B cell (primary cell): ENCODE data around the gene TRAFD1. TPM values are rescaled to one million over a fixed set of nuclear protein-coding genes. Genes with fewer than 3 reads are reported as not detected.
A peak's percentile ranks its signal among the peaks of the same experiment; 100 is the strongest.
"Not testable (repeated sequence)": the region's sequence is repeated elsewhere in the genome, so short reads cannot be mapped to it uniquely, and the experiment has no call there.

Source experiments
- ATAC-seq: fragments of 200-7000 bp; cut with Tn5 transposase; one replicate; pipeline ENCODE4 v1.10.0; 2021; ENCODE audit warnings: low read depth, mild to moderate bottlenecking, moderate number of reproducible peaks, moderate library complexity
- CTCF ChIA-PET: fragments of 350-600 bp; sonication (Branson Sonifier 250); formaldehyde crosslinking; loops from one replicate; lab custom pipeline; 2021; ENCODE audit warnings: antibody characterized with exemption, inconsistent platforms; lab: Charles Lee
- POLR2A ChIA-PET: fragments of 350-600 bp; sonication (Branson Sonifier 250); formaldehyde crosslinking; loops from one replicate; lab custom pipeline; 2021; ENCODE audit warnings: antibody characterized with exemption; lab: Charles Lee
- DNase-seq: peaks from one replicate; pipeline ENCODE4 v3.0.0; 2013
- H2AFZ ChIP-seq: 2 replicates; pipeline ENCODE4 v1.6.1; 2012; ENCODE audit warnings: mild to moderate bottlenecking, low read depth, low read length; ENCODE audit not compliant: insufficient read depth, poor library complexity, severe bottlenecking
- H3K27ac ChIP-seq, 2 donors: 1 replicate in 1 of 2; 2 replicates in 1 of 2; pipeline ENCODE4 v1.5.1; 2012 to 2013; ENCODE audit warnings: low read length in 2 of 2, mild to moderate bottlenecking in 2 of 2, moderate library complexity in 1 of 2
- H3K27me3 ChIP-seq, 4 experiments: fragments of 200-600 bp in 1 of 4; sonication (generic) in 1 of 4; replicated peaks in 1 of 4; 1 replicate in 2 of 4; 2 replicates in 2 of 4; pipeline versions ENCODE4 v1.6.1 to v1.7.0; 2013 to 2016; ENCODE audit warnings: low read length in 3 of 4, mild to moderate bottlenecking in 2 of 4, mixed read lengths in 1 of 4, moderate library complexity in 1 of 4; ENCODE audit not compliant: insufficient read depth in 4 of 4, control insufficient read depth in 3 of 4; ENCODE audit errors: control extremely low read depth in 1 of 4
- H3K36me3 ChIP-seq, 2 experiments: replicated peaks in 1 of 2; 1 replicate in 1 of 2; 2 replicates in 1 of 2; pipeline versions ENCODE4 v1.6.1 to v1.7.1; 2013; ENCODE audit warnings: low read length in 1 of 2; ENCODE audit not compliant: insufficient read depth in 2 of 2, control insufficient read depth in 1 of 2; ENCODE audit errors: control extremely low read depth in 1 of 2, extremely low read depth in 1 of 2
- H3K4me1 ChIP-seq, 2 donors: fragments of 200-600 bp in 1 of 2; sonication (generic) in 1 of 2; 1 replicate in 1 of 2; 2 replicates in 1 of 2; pipeline versions ENCODE4 v1.5.1 to v1.6.1; 2013 to 2017; ENCODE audit warnings: low read length in 2 of 2; ENCODE audit not compliant: control insufficient read depth in 2 of 2, insufficient read depth in 2 of 2
- H3K4me2 ChIP-seq: replicated peaks from 2 replicates; pipeline ENCODE3; 2012; ENCODE audit warnings: mild to moderate bottlenecking, low read depth, low read length; ENCODE audit not compliant: poor library complexity, severe bottlenecking
- H3K4me3 ChIP-seq, 5 experiments: fragments of 200-600 bp in 1 of 5; sonication (generic) in 1 of 5; 1 replicate in 3 of 5; 2 replicates in 2 of 5; pipeline versions ENCODE4 v1.5.1 to v1.7.0; 2011 to 2016; ENCODE audit warnings: low read length in 4 of 5, mild to moderate bottlenecking in 4 of 5, low read depth in 2 of 5, control low read depth in 1 of 5, moderate library complexity in 1 of 5; ENCODE audit not compliant: insufficient read depth in 1 of 5; ENCODE audit errors: control extremely low read depth in 1 of 5, extremely low read depth in 1 of 5
- H3K79me2 ChIP-seq: fragments of 200-600 bp; sonication (generic); one replicate; pipeline ENCODE4 v1.6.0; 2016; ENCODE audit warnings: low read length; ENCODE audit not compliant: control insufficient read depth, insufficient read depth
- H3K9ac ChIP-seq: fragments of 200-600 bp; sonication (generic); 2 replicates; pipeline ENCODE4 v1.6.1; 2017; ENCODE audit warnings: mild to moderate bottlenecking, low read length, moderate library complexity
- H3K9me3 ChIP-seq, 3 donors: one replicate each; pipeline versions ENCODE4 v1.6.1 to v1.7.1; 2013; ENCODE audit warnings: low read length in 2 of 3; ENCODE audit not compliant: control insufficient read depth in 2 of 3, insufficient read depth in 1 of 3; ENCODE audit errors: control extremely low read depth in 1 of 3
- H4K20me1 ChIP-seq: 2 replicates; pipeline ENCODE4 v1.6.0; 2012; ENCODE audit warnings: mild to moderate bottlenecking, low read length; ENCODE audit not compliant: insufficient read depth, control insufficient read depth, poor library complexity, severe bottlenecking
- H3K27ac Mint-ChIP-seq: one replicate; pipeline ENCODE4 v1.8.0; 2021; ENCODE audit warnings: mixed read lengths
- H3K27me3 Mint-ChIP-seq: one replicate; pipeline ENCODE4 v1.8.0; 2021; ENCODE audit warnings: mixed read lengths
- H3K4me1 Mint-ChIP-seq: one replicate; pipeline ENCODE4 v1.8.0; 2021; ENCODE audit warnings: mixed read lengths
- H3K4me3 Mint-ChIP-seq: one replicate; pipeline ENCODE4 v1.8.0; 2021; ENCODE audit warnings: mixed read lengths
- H3K9me3 Mint-ChIP-seq: one replicate; pipeline ENCODE4 v1.8.0; 2022; ENCODE audit warnings: mixed read lengths; ENCODE audit not compliant: insufficient read depth
- EZH2 ChIP-seq: IDR thresholded peaks from 2 replicates; pipeline ENCODE4 v1.6.1; 2012; ENCODE audit warnings: borderline replicate concordance, low read depth, mild to moderate bottlenecking, moderate library complexity, low read length; ENCODE audit not compliant: insufficient read depth, poor library complexity, severe bottlenecking
- WGBS: methylation state at CpG from one replicate; pipeline ENCODE4 v1.1.5; 2013; ENCODE audit warnings: missing lambda C conversion rate; ENCODE audit not compliant: insufficient coverage; 5-methylcytosine and 5-hydroxymethylcytosine counted together
- intact Hi-C: fragments of 100-400 bp; cut with micrococcal nuclease; formaldehyde crosslinking; loops from one replicate; pipeline ENCODE4 v1.10.0; 2022
- polyA plus RNA-seq: library from polyadenylated mRNA; depleted of rRNA; stranded (reverse); fragments of >200 nt; gene quantifications from 2 replicates; pipeline ENCODE4 v1.2.3, GENCODE V29; 2012
- total RNA-seq, 2 donors: library from RNA; stranded (reverse); fragments of 120-200 nt in 1 of 2; gene quantifications; 1 replicate in 1 of 2; 2 replicates in 1 of 2; pipeline versions ENCODE4 v1.2.3 to v1.2.4, GENCODE V29; 2013 to 2022
- TF ChIP-seq, protein P1 (sequence below): fragments of 200-600 bp; IDR thresholded peaks from one replicate; pipeline ENCODE4 v1.8.0; 2022; ENCODE audit warnings: antibody characterized with exemption, mild to moderate bottlenecking

Gene TRAFD1
- total and polyA plus RNA-seq, 2 donors (not counting 1 experiment from before 2014, with no cell fraction given) = 30.9 to 37.7 TPM

DNA sequence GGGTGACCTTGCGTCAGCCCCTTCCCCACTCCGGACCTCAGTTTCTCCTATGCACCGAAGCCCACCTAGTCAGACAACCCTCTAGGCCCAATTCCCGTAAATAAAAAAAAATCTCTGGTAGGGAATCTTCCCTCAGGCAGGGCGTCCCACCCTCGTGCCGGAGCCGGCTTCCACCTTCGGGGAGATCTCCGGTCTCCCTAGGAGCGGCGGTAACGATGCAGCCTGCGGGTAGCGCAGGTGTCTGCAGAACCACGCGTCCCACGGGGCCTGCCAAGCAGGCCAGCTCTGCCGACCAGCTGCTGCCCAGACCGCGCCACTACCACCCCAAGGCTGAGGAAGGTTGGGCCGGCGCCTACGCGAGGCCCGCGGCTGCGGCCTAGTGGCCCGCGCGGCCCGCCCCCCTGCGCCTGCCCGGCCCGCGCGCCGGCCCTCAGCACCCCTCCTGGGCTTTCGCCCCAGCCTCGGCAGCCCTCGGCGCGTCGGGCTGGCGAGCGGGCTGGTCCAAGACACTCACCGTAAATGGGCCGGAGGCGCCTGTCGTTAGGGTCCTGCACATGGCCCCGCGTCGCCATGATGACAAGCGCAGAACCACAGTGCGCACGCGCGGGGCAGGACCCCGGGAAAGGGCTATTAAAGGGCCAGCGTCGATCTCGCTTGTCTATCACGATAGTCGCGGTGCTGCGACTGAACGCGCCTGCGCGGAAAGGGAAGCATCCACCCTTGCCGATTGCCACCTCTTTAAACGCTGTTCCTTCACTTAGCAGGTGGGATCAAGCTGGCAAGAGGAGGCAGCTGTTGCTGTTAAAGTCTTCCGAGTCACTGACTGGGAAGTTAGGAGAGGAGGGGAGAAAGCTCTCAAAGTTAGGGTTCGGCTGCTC, 16.9 kb upstream of the TRAFD1 start, which contains the start of gene NAA25:
Gene NAA25 (minus strand): TSS at position 582 of the 878 bp plus-strand sequence. CDS start 10 bp downstream, at position 572.
- WGBS = under 1% methylated on average over 72 of the region's 74 CpGs
- peak; percentile 91 for DNase-seq
- Histone ChIP-seq H3K27me3 (no peaks in the 10 kb centered on the region), H3K27ac (peak within 1 kb of the TSS; percentile 81 to 88), H3K36me3 (no peaks in the 10 kb centered on the region), H3K9ac (peak within 1 kb of the TSS; percentile 88), H3K4me1 (peaks cover 25 to 29% of the 10 kb centered on the region in 2 donors), H3K9me3 (no peaks in the 10 kb centered on the region), H2AFZ (peak within 1 kb of the TSS; percentile 83), H4K20me1 (peaks cover 35% of the 10 kb centered on the region), H3K4me2 (peak within 1 kb of the TSS; percentile 89), H3K79me2 (peaks cover 58% of the 10 kb centered on the region), H3K4me3 (peak within 1 kb of the TSS; percentile 84 to 100 (median 97))
- POLR2A ChIA-PET = interaction anchor here (1.3 to 3.9 kb wide), 3 partner anchors 17 to 94 kb away, joined by 6 to 35 read pairs (median 8); partner anchors contain the start of gene TRAFD1
- H3K27ac Mint-ChIP-seq = peak within 1 kb of the TSS; percentile 99
- TF ChIP-seq, protein P1, sequence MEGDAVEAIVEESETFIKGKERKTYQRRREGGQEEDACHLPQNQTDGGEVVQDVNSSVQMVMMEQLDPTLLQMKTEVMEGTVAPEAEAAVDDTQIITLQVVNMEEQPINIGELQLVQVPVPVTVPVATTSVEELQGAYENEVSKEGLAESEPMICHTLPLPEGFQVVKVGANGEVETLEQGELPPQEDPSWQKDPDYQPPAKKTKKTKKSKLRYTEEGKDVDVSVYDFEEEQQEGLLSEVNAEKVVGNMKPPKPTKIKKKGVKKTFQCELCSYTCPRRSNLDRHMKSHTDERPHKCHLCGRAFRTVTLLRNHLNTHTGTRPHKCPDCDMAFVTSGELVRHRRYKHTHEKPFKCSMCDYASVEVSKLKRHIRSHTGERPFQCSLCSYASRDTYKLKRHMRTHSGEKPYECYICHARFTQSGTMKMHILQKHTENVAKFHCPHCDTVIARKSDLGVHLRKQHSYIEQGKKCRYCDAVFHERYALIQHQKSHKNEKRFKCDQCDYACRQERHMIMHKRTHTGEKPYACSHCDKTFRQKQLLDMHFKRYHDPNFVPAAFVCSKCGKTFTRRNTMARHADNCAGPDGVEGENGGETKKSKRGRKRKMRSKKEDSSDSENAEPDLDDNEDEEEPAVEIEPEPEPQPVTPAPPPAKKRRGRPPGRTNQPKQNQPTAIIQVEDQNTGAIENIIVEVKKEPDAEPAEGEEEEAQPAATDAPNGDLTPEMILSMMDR = no peak
- no peak for TF ChIP-seq EZH2
- ATAC-seq = peak; percentile 72
- H3K27me3 Mint-ChIP-seq = no peaks in the 10 kb centered on the region
- intact Hi-C loops = loop anchor here (1.0 to 5.0 kb wide), 5 partner anchors 17 to 274 kb away; partner anchors contain the start of genes HECTD4, MAPKAPK5 and TRAFD1
- CTCF ChIA-PET = interaction anchor here (0.7 to 1.6 kb wide), 3 partner anchors 14 to 94 kb away, joined by 3 to 10 read pairs (median 4); partner anchors contain the start of gene TRAFD1
- H3K4me3 Mint-ChIP-seq = peak within 1 kb of the TSS; percentile 99
- no peaks in the 10 kb centered on the region for H3K9me3 Mint-ChIP-seq
- H3K4me1 Mint-ChIP-seq = peaks cover 39% of the 10 kb centered on the region

DNA sequence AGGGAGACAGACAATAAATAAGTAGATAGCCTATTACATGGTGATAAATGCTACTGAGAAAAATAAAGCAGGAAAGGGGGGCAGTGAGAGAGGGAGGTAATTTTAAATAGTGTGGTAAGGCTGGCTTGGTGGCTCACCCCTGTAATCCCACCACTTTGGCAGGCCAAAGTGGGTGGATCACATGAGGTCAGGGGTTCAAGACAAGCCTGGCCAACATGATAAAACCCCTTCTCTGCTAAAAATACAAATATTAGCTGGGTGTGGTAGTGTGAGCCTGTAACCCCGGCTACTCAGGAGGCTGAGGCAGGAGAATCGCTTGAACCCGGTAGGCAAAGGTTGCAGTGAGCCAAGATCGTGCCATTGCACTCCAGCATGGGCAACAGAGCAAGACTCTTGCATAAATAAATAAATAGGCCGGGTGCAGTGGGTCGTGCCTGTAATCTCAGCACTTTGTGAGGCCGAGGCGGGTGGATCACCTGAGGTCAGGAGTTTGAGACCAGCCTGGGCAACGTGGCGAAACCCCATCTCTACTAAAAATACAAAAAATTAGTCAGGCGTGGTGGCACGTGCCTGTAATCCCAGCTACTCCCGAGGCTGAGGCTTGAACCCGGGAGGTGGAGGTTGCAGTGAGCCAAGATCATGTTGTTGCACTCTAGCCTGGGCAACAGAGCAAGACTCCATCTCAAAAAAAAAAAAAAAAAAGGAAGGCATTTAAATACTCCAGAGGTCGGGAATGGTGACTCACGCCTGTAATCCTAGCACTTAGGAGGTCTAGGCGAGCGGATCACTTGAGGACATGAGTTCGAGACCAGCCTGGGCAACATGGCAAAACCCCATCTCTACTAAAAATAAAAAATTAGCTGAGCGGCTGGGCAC, 14.3 kb upstream of the TRAFD1 start:
- intact Hi-C loops = loop anchor here (5.0 kb wide), 1 partner anchor 34 kb away; no protein-coding TSS in a partner anchor
- H3K27ac Mint-ChIP-seq, H3K36me3 ChIP-seq, H3K27ac ChIP-seq, H3K4me2 ChIP-seq, H3K9me3 Mint-ChIP-seq, H3K27me3 Mint-ChIP-seq, H3K9ac ChIP-seq, H3K4me3 Mint-ChIP-seq, H3K27me3 ChIP-seq, H3K9me3 ChIP-seq, CTCF ChIA-PET, DNase-seq, H2AFZ ChIP-seq, H3K4me3 ChIP-seq, ATAC-seq: not testable (repeated sequence)
- 91% methylated on average over 20 of the region's 20 CpGs for WGBS
- Histone ChIP-seq H4K20me1 (peaks cover 19% of the 10 kb centered on the region), H3K4me1 (peaks cover 17 to 26% of the 10 kb centered on the region in 2 donors), H3K79me2 (peaks cover 32% of the 10 kb centered on the region)
- H3K4me1 Mint-ChIP-seq = peaks cover 24% of the 10 kb centered on the region
- POLR2A ChIA-PET = interaction anchor here (0.7 to 3.9 kb wide), 2 partner anchors 14 to 15 kb away, joined by 3 to 35 read pairs; partner anchors contain the start of gene TRAFD1
